Esophagus squamous epithelium (tissue), 5 donors: Measurements from ENCODE around the gene PPFIA2. TPM values are rescaled to one million over a fixed set of nuclear protein-coding genes. Genes with fewer than 3 reads are reported as not detected.
"Not testable (repeated sequence)": the region's sequence is repeated elsewhere in the genome, so short reads cannot be mapped to it uniquely, and the experiment has no call there.

Experiments
- DNase-seq: peaks from one replicate; lab custom pipeline; 2025; lab: John Stamatoyannopoulos, UW
- H3K27ac ChIP-seq, 4 donors: fragments of 200-600 bp; sonication (generic); one replicate each; pipeline ENCODE4 v1.5.1; 2016 to 2019; ENCODE audit warnings: mild to moderate bottlenecking in 1 of 4
- H3K27me3 ChIP-seq, 4 donors: fragments of 200-600 bp; sonication (generic); 1 replicate in 3 of 4; 2 replicates in 1 of 4; pipeline versions ENCODE4 v1.5.1 to v1.6.0; 2017 to 2021; ENCODE audit warnings: antibody characterized with exemption in 1 of 4
- H3K36me3 ChIP-seq, 3 donors: fragments of 200-600 bp; sonication (generic); one replicate each; pipeline ENCODE4 v1.5.1; 2016 to 2019
- H3K4me1 ChIP-seq, 3 donors: fragments of 200-600 bp; sonication (generic); one replicate each; pipeline ENCODE4 v1.5.1; 2017 to 2019
- H3K4me3 ChIP-seq, 4 donors: fragments of 200-600 bp; sonication (generic); 1 replicate in 3 of 4; 2 replicates in 1 of 4; pipeline ENCODE4 v1.5.1; 2016 to 2019; ENCODE audit warnings: mild to moderate bottlenecking in 2 of 4, moderate library complexity in 1 of 4
- H3K9me3 ChIP-seq, 3 donors: fragments of 200-600 bp; sonication (generic); one replicate each; pipeline ENCODE4 v1.5.1; 2016 to 2019
- CTCF ChIP-seq, 6 experiments: fragments of 450-650 bp in 4 of 6; fragments of 200-600 bp in 2 of 6; sonication (generic) in 2 of 6; IDR thresholded peaks; one replicate each; pipeline ENCODE4 v1.5.1; 2016 to 2019; ENCODE audit warnings: antibody characterized with exemption in 6 of 6, mild to moderate bottlenecking in 4 of 6, moderate library complexity in 4 of 6
- POLR2A ChIP-seq, 4 donors: fragments of 450-650 bp; IDR thresholded peaks; one replicate each; pipeline ENCODE4 v1.6.1; 2017; ENCODE audit warnings: antibody characterized with exemption in 4 of 4, mild to moderate bottlenecking in 4 of 4, moderate library complexity in 3 of 4
- WGBS, 2 donors: methylation state at CpG; one replicate each; pipeline ENCODE4 v1.1.5; 2018; 5-methylcytosine and 5-hydroxymethylcytosine counted together
- intact Hi-C: fragments of 100-400 bp; cut with DNase I; formaldehyde crosslinking; loops from one replicate; pipeline ENCODE4 v1.15.0; 2022
- total RNA-seq, 4 donors: library from RNA; depleted of rRNA; stranded (reverse); fragments of >200 nt; gene quantifications; one replicate each; pipeline ENCODE4 v1.1.0, GENCODE V29; 2016
- donor health status: DM: yes; HTN: yes; CAD: no.

PPFIA2 gene
- total RNA-seq, 4 donors from 2014 or later, result 0.31 to 2.3 (median 0.55) TPM

- intact Hi-C loops, result no loop called here
- Histone ChIP-seq H3K27me3 (no peaks in the 10 kb centered on the region), H3K4me1 (no peaks in the 10 kb centered on the region), H3K27ac (no peak overlapping the region), H3K4me3 (no peak overlapping the region), H3K9me3 (no peaks in the 10 kb centered on the region), H3K36me3 (no peaks in the 10 kb centered on the region)
- TF ChIP-seq CTCF (IDR thresholded peaks at IDR 0.05) (no peak), POLR2A (IDR thresholded peaks at IDR 0.05) (no peak)
- WGBS, 2 donors, result 25 to 38% methylated on average over 1 of the region's 1 CpG
- DNase-seq, result no peak
These were observed 75.3 kb downstream of the PPFIA2 start for GRCh38 chr12:81683881-81684280.

GRCh38 chr12:81679614-81680013, 79.5 kb downstream of the PPFIA2 start:
- Histone ChIP-seq H3K27ac (no peak overlapping the region), H3K9me3 (no peaks in the 10 kb centered on the region), H3K4me1 (no peaks in the 10 kb centered on the region), H3K27me3 (no peaks in the 10 kb centered on the region), H3K4me3 (no peak overlapping the region), H3K36me3 (no peaks in the 10 kb centered on the region)
- intact Hi-C loops, result no loop called here
- TF ChIP-seq POLR2A (IDR thresholded peaks at IDR 0.05) (no peak), CTCF (IDR thresholded peaks at IDR 0.05) (no peak)
- 57 to 65% methylated on average over 2 of the region's 2 CpGs for WGBS, 2 donors
- no peak for DNase-seq

GRCh38 chr12:81670759-81671158, 88.4 kb downstream of the PPFIA2 start:
- Histone ChIP-seq H3K4me1 (no peaks in the 10 kb centered on the region), H3K27ac (no peak overlapping the region), H3K4me3 (no peak overlapping the region), H3K9me3 (no peaks in the 10 kb centered on the region), H3K36me3 (no peaks in the 10 kb centered on the region), H3K27me3 (no peaks in the 10 kb centered on the region)
- no peak for TF ChIP-seq POLR2A (IDR thresholded peaks at IDR 0.05)
- TF ChIP-seq CTCF (IDR thresholded peaks at IDR 0.05), result no peak
- intact Hi-C loops, result no loop called here
- DNase-seq, result no peak

GRCh38 chr12:81668475-81668874, 90.7 kb downstream of the PPFIA2 start:
- intact Hi-C loops, result no loop called here
- Histone ChIP-seq H3K4me3 (no peak overlapping the region), H3K27ac (no peak overlapping the region), H3K9me3 (no peaks in the 10 kb centered on the region), H3K27me3 (no peaks in the 10 kb centered on the region), H3K4me1 (no peaks in the 10 kb centered on the region), H3K36me3 (no peaks in the 10 kb centered on the region)
- no peak for TF ChIP-seq POLR2A (IDR thresholded peaks at IDR 0.05)
- TF ChIP-seq CTCF (IDR thresholded peaks at IDR 0.05), result no peak
- no peak for DNase-seq
- 7 to 28% methylated on average over 1 of the region's 1 CpG for WGBS, 2 donors

- H3K27me3 ChIP-seq, intact Hi-C loops, H3K27ac ChIP-seq, H3K4me1 ChIP-seq, H3K4me3 ChIP-seq, H3K9me3 ChIP-seq, H3K36me3 ChIP-seq, DNase-seq: not testable (repeated sequence)
- WGBS, 2 donors, result 63 to 90% methylated on average over 3 to 4 of the region's 6 CpGs
These were observed 99.8 kb downstream of the PPFIA2 start for GRCh38 chr12:81659310-81659709.

- 3 to 7% methylated on average over 1 of the region's 1 CpG for WGBS, 2 donors
- intact Hi-C loops, result loop anchor here (10.0 kb wide), 1 partner anchor 680 kb away; no protein-coding TSS in a partner anchor
- DNase-seq, result no peak
These were observed 114.6 kb downstream of the PPFIA2 start for GRCh38 chr12:81644503-81644902.

More at GRCh38 chr12:81644503-81644902, 114.6 kb downstream of the PPFIA2 start:
- Histone ChIP-seq H3K27ac (no peak overlapping the region), H3K27me3 (no peaks in the 10 kb centered on the region), H3K4me3 (no peak overlapping the region), H3K9me3 (no peaks in the 10 kb centered on the region), H3K4me1 (no peaks in the 10 kb centered on the region), H3K36me3 (no peaks in the 10 kb centered on the region)
- TF ChIP-seq CTCF (IDR thresholded peaks at IDR 0.05) (peak in 5 of 6 experiments; percentile 25 to 51 (median 38)), POLR2A (IDR thresholded peaks at IDR 0.05) (no peak)
